Measurements from ENCODE around the gene TMEM132C.

The TMEM132C gene

DNA sequence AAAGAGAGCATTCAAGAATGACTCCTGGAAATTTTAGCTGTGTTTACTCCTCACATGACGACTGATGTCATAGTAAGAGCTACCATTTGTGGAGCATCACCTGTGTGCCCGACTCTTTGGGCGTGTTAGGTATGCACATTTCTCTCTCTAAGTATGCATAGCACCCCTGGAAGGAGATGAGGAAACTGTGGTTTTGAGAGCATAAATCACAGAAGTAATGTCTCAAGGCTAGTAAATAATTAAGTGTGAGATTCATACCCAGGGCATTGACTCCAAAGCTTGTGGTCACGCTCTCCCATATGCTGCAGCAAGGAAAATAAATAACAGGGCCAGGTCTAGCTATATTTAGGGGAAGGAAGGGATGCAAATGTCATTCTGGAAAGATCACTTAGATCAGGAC is 340.7 kb downstream of the TMEM132C start:
- DNase-seq (ENCODE audit: low spot score): peak; percentile 85

DNA sequence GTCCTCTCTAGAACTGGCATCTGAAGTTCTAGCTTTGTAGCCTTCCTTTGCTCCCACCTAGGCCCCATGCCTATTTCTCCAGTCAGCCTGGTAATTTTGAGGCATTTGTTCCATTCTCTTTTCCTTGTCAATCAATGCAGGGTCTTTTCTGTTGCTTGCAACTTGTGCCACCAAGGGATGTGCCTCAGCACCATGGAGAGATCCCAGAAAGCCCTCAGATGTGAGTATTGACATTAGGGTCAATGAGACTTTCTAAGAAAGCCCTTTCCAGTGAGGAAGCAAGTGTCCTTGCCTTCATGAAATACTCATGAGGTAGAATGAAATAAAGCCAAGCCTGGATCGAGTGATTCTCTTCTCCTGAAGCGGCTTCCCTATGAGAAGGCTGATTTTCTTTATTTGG is 342.9 kb downstream of the TMEM132C start:
- DNase-seq (ENCODE audit: low spot score): no peak

DNA sequence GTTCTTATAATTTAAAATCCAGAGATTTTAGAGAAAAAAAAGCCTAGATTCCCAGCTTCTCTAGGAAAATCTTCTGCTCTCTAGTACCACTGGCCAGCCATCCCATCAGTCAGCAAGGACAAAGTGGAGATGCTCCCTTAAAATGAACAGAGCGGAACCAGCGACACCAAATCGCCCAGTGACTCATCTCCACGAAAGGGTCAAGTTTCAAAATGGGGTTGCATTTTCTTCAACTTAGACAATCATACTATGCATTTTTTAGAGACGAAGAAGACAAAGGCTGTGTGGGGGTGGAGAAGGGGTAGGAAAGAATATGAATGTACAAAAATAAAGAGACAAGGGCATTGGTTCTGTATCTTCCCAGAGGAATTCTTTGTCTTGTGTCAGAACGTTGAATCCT is 344.8 kb downstream of the TMEM132C start:
- peak; percentile 4 for DNase-seq (ENCODE audit: low spot score)

DNA sequence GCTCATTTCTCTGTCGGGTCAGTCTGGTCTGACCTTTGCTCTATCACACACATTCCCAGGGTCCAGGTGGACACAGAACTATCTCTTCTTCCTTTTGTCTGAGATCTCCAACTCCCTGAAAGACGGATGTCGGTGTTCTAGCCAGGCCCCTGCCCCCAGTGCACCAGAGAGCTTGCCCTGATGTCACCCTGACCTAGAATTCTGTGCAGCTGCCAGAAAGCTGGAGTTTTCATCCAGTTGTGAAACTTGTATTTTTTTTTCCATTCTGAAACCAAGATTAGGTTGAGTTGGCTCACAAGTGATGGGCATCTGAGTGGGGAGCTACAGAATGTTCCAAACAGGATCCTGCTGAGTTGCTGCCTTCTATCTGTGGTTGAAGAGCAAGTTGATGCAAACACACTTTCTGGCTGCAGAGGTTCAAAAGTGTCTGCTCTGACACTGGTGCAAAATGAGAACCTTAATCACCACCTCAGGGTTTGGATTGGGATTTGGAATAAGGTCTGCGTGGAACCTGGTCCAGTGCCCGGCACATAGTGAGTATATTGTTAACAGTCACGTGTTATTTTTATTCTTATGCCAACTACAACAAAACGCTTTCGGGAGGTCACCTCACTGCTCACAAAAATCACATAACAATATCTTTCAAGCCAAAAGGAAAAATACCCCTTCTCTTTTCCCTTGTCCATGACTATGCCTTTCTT is 345.3 kb downstream of the TMEM132C start:
- no peak for DNase-seq (ENCODE audit: low spot score)

DNA sequence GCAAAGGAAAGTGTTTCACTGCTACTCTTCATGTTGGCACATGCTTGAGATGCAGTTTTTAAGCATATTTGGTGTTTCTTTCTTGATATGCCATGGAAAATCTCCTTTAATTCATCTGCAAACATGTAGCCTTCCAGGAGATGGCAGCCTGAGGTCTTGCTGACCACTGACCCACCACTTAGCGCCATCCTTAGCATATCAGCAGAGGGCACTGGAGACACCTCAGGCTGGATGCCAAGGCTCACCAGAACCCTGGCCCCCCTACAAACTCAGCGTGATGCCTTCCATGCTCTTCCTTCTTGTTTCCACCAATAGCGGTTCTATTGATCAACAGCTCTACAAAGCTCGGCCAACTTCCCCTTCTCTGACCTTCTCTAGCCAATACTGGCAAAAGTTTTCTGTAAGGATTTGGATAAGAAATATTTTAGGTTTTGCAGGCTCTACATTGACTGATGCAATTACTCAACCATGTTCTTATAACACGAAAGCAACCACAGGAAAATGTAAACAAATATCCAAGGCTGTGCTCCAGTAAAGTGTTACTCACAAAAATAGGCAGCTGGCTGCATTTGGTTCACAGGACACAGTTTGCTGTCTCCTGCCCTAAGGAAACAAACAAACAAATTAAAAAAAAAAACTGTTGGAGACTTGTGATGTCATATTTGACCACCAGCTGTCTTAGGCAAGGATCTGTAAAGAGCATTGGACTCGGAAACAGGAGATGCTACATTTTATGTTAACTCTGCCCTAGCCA is 347.0 kb downstream of the TMEM132C start:
- DNase-seq (ENCODE audit: low spot score): no peak

DNA sequence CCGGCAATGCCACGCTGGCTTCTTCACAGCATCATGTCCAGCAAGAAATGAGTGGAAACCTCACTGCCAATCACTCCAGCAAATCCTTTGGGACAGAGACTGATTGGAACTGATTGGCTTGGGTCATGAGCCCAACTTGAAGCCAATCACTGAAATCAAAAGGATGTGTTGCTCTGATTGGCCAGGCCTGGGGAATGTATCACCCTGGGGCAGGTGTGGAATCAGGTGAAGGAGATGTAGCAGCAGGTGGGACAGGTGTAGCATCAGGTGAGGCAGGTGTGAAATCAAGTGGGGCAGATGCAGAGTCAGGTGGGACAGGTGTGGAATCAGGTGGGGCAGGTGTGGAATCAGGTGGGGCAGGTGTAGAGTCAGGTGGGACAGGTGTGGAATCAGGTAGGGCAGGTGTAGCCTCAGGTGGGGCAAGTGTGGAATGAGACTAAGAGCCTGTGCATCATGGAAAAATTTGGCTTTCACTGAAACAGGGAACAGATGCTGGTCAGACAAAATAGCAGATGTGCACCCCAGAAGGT is 350.4 kb downstream of the TMEM132C start:
- no peak for DNase-seq (ENCODE audit: low spot score)

DNA sequence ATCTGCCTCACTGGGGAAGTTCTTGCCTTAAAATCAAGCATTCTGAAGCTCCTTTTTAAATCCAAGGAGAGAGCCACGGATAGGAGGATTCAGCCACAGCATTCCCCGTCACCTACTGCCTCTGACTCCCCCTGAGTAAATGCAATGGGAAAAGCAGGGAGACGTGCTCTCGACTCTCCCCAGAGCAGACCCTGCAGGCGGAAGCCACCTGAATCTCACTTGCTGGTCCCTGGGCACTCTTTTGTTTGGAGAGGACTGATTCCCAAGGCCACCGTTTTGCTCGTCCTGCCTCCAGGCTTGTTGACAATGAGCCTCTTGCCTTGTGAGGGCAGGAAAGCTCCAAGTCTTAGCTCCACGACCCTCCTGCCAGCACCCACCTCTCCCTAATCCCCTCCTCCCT is 352.3 kb downstream of the TMEM132C start:
- DNase-seq (ENCODE audit: low spot score): no peak

DNA sequence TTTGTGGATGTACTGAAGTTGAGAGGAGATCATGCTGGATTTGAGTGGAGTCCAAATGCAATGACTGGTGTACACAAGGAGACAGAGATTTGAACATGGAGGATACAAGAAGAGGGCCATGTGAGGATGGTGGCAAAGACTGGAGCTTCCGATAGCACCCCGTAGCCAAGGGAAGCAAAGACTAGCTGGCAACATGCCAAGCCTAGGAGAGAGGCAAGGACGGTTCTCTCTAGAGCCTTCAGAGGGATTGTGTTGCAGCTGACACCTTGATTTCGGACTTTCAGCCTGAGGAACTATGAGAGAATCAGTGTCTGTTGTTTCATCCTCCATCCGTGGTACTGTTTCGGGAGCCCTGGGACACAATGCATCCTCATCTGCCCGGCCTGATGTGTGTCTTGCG is 354.3 kb downstream of the TMEM132C start:
- DNase-seq (ENCODE audit: low spot score): no peak

DNA sequence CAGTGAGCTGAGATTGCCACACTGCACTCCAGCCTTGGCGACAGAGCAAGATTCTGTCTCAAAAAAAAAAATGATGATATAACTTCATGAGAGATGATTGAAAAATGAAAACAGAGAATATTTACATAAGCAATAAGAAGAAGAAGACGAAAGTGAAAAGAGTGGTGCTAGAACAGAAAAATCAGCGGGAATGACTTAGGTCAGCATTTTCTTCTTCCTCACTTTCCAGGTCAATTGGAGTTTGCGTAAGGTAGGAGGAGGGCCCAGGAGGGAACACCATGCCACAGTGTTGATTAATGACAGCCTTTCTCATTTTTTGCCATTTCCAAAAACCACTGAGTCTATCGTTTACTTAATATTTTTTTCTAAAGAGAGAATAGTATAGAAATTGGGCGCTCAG is 356.8 kb downstream of the TMEM132C start:
- no peak for DNase-seq (ENCODE audit: low spot score)

DNA sequence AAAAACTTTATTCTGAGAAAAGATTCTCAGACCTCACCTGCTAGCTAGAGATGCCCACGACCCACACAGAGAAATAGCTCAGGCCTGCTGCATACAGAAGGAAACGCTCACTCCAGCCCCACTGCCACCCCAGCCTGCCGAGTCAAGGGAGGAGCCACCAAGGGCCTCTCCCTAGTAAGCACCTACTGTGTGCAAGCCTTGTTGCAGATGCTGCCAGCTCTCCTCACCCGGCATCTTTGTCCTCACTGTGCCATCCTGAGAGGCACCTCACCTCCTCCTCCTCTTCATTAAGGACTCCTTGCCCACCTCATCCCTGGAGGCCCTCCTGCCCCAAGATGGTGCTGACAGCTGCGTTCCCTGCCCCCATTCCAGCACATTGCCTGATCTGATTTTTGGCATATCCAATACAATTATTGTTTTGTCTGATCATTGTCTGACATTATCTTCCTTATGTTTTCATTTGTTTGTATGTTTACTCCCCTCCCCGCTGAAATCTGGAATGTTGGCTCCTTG is 359.9 kb downstream of the TMEM132C start:
- no peak for DNase-seq (ENCODE audit: low spot score)

DNA sequence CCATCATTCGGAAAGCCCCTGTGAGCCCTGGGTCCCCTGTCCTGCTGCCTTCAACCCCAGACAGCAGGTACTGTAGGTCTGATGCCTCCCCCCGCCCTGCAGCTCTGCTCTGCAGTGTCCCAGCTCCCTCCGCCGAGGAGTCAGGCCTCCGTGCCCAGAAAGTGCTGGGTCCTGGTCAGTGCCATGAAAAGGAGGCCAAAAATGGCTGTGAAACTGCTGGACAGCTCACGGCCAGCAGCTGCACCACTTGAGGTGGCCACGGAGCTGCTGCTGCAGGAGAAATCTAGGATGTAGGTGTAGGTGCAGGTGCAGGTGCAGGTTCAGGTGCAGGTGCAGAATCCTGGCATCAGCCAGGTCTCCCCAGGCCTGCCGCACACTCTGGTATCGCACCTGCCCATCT is 360.7 kb downstream of the TMEM132C start:
- DNase-seq (ENCODE audit: low spot score): no peak

DNA sequence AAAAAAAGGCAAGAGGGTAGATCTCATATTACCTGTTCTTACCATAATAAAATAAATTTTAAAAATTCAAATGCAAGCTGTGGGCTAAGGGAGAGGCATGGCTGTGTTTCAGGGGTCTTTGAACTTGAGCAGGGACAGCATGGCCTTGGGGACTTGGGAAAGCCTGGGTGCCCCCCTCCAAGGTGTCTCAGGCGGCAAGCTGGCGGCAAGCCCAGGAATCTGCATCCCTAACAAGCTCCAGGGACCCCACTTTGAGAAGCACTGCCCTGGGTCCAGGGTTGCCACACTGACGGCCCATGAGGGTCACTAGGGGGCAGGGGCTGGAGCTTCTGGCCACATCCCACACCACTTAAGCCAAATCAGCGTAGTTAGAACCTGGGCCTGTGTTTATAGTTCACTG is 363.0 kb downstream of the TMEM132C start:
- DNase-seq (ENCODE audit: low spot score): no peak

DNA sequence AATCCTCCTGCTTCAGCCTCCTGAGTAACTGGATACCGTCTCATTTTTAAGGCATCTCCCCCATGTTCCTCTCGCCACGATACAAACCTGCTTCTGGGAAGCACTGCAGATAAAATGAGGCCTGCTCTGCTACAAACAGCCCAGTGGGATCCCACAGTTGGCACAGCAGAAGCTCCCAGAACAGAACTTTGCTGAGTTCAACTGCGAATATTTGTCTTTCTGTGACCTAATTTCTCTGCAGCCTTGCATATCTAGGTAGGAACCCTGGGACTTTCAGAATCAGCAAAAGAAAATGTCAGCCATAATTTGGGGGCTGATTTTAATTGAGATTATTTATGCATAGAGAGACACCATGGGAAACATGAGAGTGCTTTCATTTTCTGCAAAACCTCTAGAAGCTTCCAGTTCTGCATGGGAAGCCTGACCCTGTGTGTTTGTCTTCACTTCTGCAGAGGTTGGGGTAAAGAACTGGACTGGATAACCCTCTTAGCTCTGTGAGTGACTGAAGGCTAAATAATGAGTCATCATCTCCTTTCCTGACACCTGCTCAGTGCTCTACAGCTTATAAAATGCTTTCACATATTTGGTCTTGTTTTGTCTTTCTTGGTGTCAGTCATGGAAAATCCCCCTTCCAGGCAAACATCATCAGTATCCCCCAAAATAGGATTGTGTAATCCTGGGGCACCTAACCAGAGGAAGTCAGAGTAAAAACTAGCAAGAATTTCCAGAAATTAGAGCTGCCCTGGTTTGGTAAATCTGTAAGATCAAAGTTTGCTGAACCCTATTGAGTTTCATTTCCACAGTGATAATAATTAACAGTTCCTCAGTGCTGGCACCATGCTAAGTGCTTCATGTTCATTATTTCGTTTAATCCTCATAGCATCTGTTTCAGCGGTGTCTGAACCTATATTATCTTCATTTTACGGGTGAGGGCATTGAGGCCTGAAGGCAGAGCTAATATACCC is 371.0 kb downstream of the TMEM132C start:
- DNase-seq (ENCODE audit: low spot score): peak; percentile 27

DNA sequence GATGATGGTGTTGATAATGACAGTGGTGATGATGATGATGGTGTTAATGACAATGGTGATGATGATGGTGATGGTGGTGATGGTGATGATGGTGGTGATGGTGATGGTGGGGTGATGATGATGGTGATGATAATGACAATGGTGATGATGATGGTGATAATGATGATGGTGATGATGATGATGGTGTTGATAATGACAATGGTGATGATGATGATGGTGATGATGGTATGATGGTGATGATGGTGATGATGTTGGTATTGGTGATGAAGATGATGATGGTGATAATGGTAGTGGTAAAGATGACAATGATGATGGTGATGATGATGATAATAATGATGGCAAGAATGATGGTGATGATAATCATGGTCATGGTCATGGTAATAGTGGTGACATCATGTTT is 372.1 kb downstream of the TMEM132C start:
- no peak for DNase-seq (ENCODE audit: low spot score)

DNA sequence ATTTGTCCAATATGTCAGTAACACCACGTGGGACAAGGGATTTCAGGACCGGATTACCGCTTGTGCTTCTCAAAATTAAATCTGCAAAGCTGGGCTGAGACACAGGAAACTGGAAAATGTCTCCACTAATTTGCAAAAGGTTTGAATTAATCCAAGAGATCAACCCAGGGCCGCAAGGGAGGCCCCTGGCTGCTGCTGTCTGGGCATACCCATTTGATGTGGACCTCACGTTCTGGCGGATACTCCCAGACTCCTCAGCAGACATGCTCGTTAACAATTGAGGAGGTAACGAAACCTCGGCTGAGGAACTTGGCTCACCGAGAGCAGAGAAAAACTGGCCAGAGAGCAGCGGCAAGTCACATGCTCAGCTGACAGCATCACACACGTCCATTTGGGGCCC is 376.2 kb downstream of the TMEM132C start:
- DNase-seq (ENCODE audit: low spot score): no peak

DNA sequence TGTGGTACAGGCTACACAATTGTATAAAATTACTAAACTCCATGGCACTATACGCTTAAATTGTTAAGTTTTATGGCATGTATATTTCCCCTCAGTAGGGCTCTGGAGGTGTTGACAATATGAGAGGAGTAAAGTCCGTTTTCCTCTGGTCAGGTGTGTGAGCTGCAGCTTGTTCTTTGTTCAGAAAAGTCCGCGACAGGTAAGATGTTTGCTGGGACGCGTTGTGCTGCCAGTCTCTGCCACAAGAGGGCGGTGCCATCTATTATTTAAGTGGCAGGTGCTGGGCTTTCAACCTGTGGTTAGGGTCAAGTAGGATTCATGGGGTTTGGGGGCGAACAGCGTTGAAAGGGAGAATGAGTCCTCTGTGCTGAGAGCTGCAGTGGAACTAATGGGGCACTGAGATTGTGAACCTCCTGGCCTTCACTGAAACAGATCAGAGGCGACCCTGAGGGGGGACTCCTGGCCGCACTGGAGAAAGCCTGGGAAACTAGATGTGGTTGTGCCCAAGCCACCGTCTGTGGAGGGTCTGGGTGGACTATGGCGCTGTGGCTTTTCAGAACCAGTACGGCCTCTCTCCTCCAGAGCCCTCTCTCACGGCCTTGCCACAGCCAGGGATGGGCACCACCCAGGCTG is 377.8 kb downstream of the TMEM132C start:
- peak; percentile 39 for DNase-seq (ENCODE audit: low spot score)

DNA sequence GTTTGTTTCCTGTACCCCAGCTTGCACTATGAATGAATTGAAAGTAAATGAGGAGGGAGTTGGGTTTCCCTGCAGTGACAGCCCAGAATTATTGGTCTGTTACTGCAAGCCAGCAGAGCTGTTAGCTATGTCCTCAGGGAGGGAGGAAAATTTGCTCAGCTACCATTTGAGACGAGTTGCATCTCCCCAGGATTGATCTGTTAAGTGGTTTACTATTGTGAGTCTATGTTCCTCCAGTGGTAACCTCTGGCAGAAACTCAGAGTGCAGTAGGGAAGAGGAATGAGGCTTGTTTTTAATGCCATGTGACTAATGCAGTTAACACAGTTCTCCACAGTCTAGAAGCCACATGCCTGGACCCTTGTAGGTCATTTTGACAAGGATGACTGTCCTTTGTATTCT is 382.9 kb downstream of the TMEM132C start:
- no peak for DNase-seq (ENCODE audit: low spot score)

DNA sequence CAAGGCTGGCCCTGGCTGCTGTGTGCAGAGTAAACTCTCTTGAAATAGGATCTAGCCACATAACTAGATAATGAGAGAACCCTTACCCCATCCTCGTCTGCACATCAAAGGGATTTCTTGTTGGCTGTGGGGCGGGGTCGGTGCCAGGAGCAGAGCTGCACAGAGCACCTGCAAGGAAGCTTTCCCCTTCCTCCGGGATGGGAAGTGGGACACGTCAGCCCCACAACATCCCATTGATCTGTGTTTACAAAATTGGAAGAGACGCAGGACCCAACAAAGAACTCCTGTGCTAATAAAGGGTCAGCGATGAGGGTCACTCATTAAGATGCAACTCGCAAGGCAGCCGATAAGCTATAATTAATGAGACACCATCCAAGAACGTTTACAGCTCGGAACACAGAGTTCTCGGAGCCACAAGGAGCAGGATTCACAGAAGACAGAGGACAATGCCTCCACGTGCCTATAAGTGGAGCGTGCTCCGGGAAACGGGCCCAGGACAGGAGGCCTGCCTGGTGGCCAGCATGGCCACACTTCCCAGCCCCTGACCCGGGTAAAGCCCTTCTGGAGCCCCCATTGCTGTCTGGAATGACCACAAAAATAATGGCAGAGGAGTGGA is 385.3 kb downstream of the TMEM132C start:
- DNase-seq (ENCODE audit: low spot score): no peak

DNA sequence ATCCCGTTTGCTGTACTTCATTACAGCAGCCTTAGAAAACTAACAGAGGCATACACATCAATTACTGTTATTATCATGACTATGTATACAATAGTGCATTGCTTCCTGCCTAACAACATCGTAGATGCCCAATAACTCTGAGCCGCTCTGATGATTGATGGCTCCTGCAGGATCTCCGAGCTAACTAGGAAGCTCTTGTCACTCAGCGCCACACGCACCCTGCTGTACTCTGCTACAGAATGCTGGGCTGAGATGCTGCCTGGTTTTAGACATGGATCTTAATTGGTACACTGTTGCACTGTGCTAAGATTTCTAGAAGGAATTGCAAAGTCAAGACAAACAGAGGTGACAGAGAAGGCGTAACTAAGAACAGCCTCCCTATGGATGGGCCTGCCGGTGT is 387.5 kb downstream of the TMEM132C start:
- DNase-seq (ENCODE audit: low spot score): no peak

DNA sequence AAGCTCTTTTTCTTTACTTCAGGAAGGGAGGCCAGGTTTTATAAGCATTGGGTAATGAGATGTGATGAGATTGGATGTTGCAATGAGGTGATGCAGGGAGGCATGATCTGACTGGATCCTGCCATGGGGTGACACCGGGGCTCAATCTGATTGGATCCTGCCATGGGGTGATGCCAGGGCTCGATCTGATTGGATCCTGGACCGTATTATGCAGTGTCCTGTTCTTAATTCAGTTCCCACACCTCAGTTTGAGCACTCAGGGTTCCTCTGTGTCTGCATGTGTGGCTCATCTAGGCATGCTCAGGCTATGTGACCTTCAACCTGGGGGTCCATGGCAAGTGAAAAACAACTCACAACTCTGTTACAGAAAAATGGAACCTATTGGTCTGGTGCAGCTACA is 390.4 kb downstream of the TMEM132C start:
- no peak for DNase-seq (ENCODE audit: low spot score)

DNA sequence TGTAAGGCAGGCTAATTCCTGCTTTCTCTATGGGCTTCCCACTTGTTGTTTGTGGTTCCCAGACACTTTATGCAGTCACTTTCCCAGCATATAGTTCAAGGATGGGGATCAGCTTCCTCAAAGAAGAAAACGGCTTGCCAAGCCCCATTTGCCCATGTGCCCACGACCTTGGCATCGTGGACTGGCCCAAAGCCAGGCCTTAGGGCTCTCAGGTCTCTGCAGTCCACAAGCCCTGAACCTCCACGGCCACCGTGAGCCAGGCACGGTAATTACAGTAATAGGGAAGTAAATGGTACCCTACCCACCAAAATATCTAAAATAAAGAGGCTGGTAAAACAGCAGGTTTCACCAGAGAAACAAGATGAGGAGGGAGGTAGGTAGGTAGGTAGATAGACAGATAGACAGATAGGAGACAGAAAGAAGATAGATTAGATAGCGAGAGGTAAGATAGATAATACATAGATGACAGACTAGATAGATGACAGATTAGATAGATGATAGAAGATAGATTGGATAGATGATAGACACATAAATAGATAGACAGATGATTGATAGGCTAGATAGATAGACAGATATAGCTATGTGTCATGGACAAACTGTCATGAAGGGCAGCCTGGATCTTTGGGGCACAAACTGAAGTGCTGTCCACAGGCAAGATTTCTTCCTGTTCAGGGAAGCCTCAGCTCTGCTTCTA is 393.7 kb downstream of the TMEM132C start:
- DNase-seq (ENCODE audit: low spot score): no peak
